IPS-18a (cell line): Measurements from ENCODE around the gene CLIC3.
"Not testable (repeated sequence)": the region's sequence is repeated elsewhere in the genome, so short reads cannot be mapped to it uniquely, and the experiment has no call there.

Experiments
- H3K27ac ChIP-seq: one replicate; pipeline ENCODE4 v1.5.1; 2013; ENCODE audit warnings: low read length
- H3K27me3 ChIP-seq: one replicate; pipeline ENCODE4 v1.6.1; 2013; ENCODE audit warnings: mild to moderate bottlenecking, low read length; ENCODE audit not compliant: control insufficient read depth, insufficient read depth
- H3K36me3 ChIP-seq: one replicate; pipeline ENCODE4 v1.6.1; 2013; ENCODE audit warnings: low read depth, low read length; ENCODE audit not compliant: control insufficient read depth
- H3K4me1 ChIP-seq: one replicate; pipeline ENCODE4 v1.6.1; 2013; ENCODE audit warnings: low read depth, low read length; ENCODE audit not compliant: control insufficient read depth
- H3K4me3 ChIP-seq: one replicate; pipeline ENCODE4 v1.5.1; 2013; ENCODE audit warnings: low read length
- H3K9ac ChIP-seq: one replicate; pipeline ENCODE4 v1.6.1; 2013; ENCODE audit warnings: mild to moderate bottlenecking, low read length, moderate library complexity
- H3K9me3 ChIP-seq: one replicate; pipeline ENCODE4 v1.6.1; 2013; ENCODE audit warnings: low read depth, low read length; ENCODE audit not compliant: control insufficient read depth

Gene CLIC3

DNA sequence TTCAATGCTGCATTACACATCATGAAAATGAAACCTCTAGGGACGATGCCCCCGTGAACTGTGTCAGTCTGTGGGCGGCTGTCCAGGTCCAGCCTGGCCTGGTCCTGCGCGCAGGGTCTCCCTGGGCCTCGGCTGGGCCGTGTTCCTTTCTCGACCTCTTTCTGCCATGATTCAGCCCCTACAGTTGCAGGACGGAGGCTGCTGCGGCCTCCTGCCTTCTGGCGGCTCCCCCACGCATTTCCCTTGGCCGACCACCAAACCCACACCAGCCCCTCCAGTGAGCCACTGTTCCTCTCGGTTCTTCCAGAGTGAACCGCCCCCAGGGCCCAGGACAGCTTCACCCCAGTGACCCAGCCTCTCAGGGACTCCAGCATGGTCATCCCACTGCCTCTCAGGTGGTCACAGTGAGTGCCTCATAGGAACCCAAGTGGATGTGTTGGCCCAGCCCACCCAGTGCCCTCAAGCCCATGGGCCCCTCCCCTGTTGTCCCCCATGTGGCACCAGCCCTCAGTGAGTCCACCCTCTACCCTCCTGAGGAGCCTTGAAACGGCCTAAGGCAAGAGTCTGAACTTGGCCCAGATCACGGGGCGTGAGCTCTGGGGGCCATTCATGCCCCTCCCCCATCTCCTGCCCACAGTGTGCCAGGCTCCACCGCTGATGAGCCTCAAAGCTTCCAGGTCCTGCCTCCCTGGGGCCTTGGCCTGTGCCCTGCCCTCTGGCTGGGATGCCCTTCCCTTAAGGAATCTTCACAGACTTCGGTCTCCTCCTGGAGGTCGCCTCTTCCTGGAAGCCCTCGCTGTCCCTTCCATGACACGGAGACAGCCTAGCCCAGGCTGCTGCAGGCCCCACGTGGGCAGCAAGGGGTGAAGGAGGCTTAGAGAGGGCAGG lies 10.0 kb upstream of the CLIC3 start:
- Histone ChIP-seq H3K9ac (no peak overlapping the region), H3K27ac (no peak overlapping the region), H3K9me3 (no peaks in the 10 kb centered on the region), H3K4me1 (no peaks in the 10 kb centered on the region), H3K4me3 (no peak overlapping the region), H3K36me3 (no peaks in the 10 kb centered on the region), H3K27me3 (no peaks in the 10 kb centered on the region)

GRCh38 chr9:137004285-137004684 lies 7.9 kb upstream of the CLIC3 start:
- H3K27me3 ChIP-seq, H3K9me3 ChIP-seq, H3K36me3 ChIP-seq, H3K4me1 ChIP-seq, H3K9ac ChIP-seq, H3K27ac ChIP-seq, H3K4me3 ChIP-seq: not testable (repeated sequence)

GRCh38 chr9:137002646-137003041 lies 6.3 kb upstream of the CLIC3 start:
- Histone ChIP-seq H3K9me3 (no peaks in the 10 kb centered on the region), H3K27me3 (no peaks in the 10 kb centered on the region), H3K4me1 (no peaks in the 10 kb centered on the region), H3K27ac (no peak overlapping the region), H3K9ac (no peak overlapping the region), H3K36me3 (no peaks in the 10 kb centered on the region), H3K4me3 (no peak overlapping the region)

- no peaks in the 10 kb centered on the region for H3K9me3 ChIP-seq
- H3K9ac ChIP-seq, result no peak overlapping the region
- H3K4me1 ChIP-seq, result peaks cover 4% of the 10 kb centered on the region
These were observed 5.7 kb upstream of the CLIC3 start for GRCh38 chr9:137001857-137002645.

GRCh38 chr9:137000177-137000930 lies 4.0 kb upstream of the CLIC3 start:
- H3K27ac ChIP-seq, result no peak overlapping the region

More at GRCh38 chr9:137001857-137002645, 5.7 kb upstream of the CLIC3 start:
- no peak overlapping the region for H3K4me3 ChIP-seq
- no peak overlapping the region for H3K27ac ChIP-seq
- no peaks in the 10 kb centered on the region for H3K27me3 ChIP-seq
- no peaks in the 10 kb centered on the region for H3K36me3 ChIP-seq

DNA sequence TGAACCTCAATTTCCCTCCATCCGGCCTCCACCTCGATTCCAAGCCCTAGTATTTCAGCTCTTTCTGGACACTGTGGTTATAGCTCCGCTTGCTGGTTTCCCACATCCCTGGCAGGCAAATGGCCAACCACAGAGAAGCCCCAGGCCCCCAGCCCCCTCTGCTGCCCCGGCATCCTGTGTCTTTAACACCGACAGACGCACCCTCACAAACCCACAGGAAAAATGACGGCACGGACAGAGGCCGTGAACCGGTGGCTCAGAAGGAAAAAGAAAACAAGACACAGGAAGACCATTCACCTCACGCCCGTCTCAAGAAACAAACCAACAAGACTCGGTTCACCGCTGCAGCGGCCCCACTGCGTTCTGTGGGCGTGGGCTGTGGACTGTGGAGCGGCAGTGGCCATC lies 1.5 kb upstream of the CLIC3 start:
- Histone ChIP-seq H3K9ac (no peak overlapping the region), H3K4me3 (no peak overlapping the region), H3K4me1 (peaks cover 8% of the 10 kb centered on the region), H3K36me3 (peaks cover 3% of the 10 kb centered on the region), H3K9me3 (no peaks in the 10 kb centered on the region), H3K27me3 (no peaks in the 10 kb centered on the region), H3K27ac (no peak overlapping the region)

More at GRCh38 chr9:137000177-137000930, 4.0 kb upstream of the CLIC3 start:
- no peak overlapping the region for H3K4me3 ChIP-seq
- no peaks in the 10 kb centered on the region for H3K36me3 ChIP-seq
- no peak overlapping the region for H3K9ac ChIP-seq
- H3K9me3 ChIP-seq, result no peaks in the 10 kb centered on the region
- peaks cover 8% of the 10 kb centered on the region for H3K4me1 ChIP-seq
- no peaks in the 10 kb centered on the region for H3K27me3 ChIP-seq

- Histone ChIP-seq H3K36me3 (peaks cover 3% of the 10 kb centered on the region), H3K27ac (no peak overlapping the region), H3K27me3 (no peaks in the 10 kb centered on the region), H3K9ac (no peak overlapping the region), H3K4me1 (peaks cover 8% of the 10 kb centered on the region), H3K9me3 (no peaks in the 10 kb centered on the region), H3K4me3 (no peak overlapping the region)
These were observed 1.0 kb upstream of the CLIC3 start for GRCh38 chr9:136997371-136997770.

DNA sequence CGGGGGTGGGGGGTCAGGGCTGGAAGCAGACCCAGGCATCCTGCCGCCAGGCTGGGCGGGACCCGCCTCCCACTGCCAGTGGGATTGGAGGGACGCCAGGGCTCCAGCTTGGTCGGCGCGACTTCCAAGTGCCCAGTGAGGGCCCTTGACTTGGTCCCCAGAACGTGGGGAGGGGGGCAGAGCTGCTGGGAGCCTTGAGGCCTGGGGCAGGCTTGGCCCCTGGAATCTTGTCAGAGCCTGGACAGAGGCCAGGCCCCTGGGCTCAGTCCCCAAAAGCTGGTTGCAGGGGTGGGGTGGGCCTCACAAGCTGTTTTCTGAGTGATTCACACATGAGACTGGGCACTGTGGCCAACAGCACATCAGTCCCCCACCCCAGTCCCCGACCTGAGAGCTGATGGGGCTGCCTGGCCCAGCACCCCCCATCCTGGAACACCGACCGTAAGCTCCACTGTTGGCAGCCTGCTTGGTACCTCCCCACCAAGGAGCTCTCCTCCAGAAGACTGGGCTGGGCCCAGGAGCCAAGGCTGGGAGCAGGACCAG lies 526 bp downstream of the CLIC3 start:
- Histone ChIP-seq H3K9ac (no peak overlapping the region), H3K27ac (no peak overlapping the region), H3K27me3 (peaks cover 7% of the 10 kb centered on the region), H3K36me3 (peaks cover 3% of the 10 kb centered on the region), H3K9me3 (no peaks in the 10 kb centered on the region), H3K4me3 (no peak overlapping the region), H3K4me1 (peaks cover 8% of the 10 kb centered on the region)

- Histone ChIP-seq H3K9ac (no peak overlapping the region), H3K4me1 (peaks cover 8% of the 10 kb centered on the region), H3K27ac (no peak overlapping the region), H3K4me3 (no peak overlapping the region), H3K27me3 (peaks cover 9% of the 10 kb centered on the region), H3K36me3 (peaks cover 3% of the 10 kb centered on the region), H3K9me3 (no peaks in the 10 kb centered on the region)
These were observed 1.0 kb downstream of the CLIC3 start for GRCh38 chr9:136995362-136995761.

DNA sequence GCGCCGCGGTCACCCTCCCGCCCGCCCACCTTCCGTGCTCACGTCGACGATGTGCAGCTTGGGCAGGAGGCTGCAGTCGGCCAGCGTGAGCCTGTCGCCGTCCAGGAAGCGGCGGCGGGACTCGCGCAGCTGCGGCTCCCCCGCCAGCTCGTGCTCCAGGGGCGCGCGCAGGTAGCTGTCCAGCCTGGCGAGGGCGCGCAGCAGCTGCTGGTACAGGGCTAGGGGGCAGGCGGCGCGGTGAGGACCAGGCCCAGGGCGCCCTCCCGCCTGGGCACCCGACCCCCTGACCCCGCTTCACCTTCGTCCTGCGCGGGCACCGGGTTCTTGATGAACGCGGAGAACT lies 1.5 kb downstream of the CLIC3 start:
- Histone ChIP-seq H3K4me1 (peaks cover 8% of the 10 kb centered on the region), H3K4me3 (no peak overlapping the region), H3K9me3 (no peaks in the 10 kb centered on the region), H3K27ac (no peak overlapping the region), H3K27me3 (peaks cover 9% of the 10 kb centered on the region), H3K9ac (no peak overlapping the region), H3K36me3 (peaks cover 3% of the 10 kb centered on the region)
